HepG2 (cell line): ENCODE results near the gene SEC61A1. TPM values are rescaled to one million over a fixed set of nuclear protein-coding genes. Genes with fewer than 3 reads are reported as not detected.
A peak's percentile ranks its signal among the peaks of the same experiment; 100 is the strongest.

Experiments used
- CSRNP1 ChIP-seq: sonication (generic); formaldehyde crosslinking; IDR thresholded peaks from 2 replicates; pipeline ENCODE4 v1.8.1; 2023; ENCODE audit warnings: mild to moderate bottlenecking, missing genetic modification reagents
- DPF2 ChIP-seq: sonication (generic); formaldehyde crosslinking; IDR thresholded peaks from 2 replicates; pipeline ENCODE4 v1.4.0; 2020; ENCODE audit warnings: mild to moderate bottlenecking, low read depth, missing genetic modification reagents, borderline replicate concordance
- IKZF4 ChIP-seq: sonication (generic); formaldehyde crosslinking; IDR thresholded peaks from 2 replicates; pipeline ENCODE4 v1.5.1; 2020; ENCODE audit warnings: borderline replicate concordance, mild to moderate bottlenecking, low read depth, missing genetic modification reagents; ENCODE audit errors: not compliant biosample characterization
- ISL2 ChIP-seq: sonication (generic); formaldehyde crosslinking; IDR thresholded peaks from 2 replicates; pipeline ENCODE4 v1.5.0; 2020; ENCODE audit warnings: missing genetic modification reagents
- KDM3A ChIP-seq: IDR thresholded peaks from 2 replicates; pipeline ENCODE4 v1.6.1; 2018; ENCODE audit warnings: low read depth, missing compliant biosample characterization
- NFATC3 ChIP-seq: sonication (generic); formaldehyde crosslinking; IDR thresholded peaks from 2 replicates; pipeline ENCODE4 v1.5.1; 2020; ENCODE audit warnings: mild to moderate bottlenecking, missing genetic modification reagents
- SOX13 ChIP-seq, 3 experiments: fragments of 450-650 bp in 1 of 3; sonication (generic) in 1 of 3; formaldehyde crosslinking in 1 of 3; IDR thresholded peaks in 2 of 3; conservative IDR thresholded peaks in 1 of 3; 2 replicates each; pipeline versions ENCODE4 v1.5.0 to v1.6.1; 2016 to 2020; ENCODE audit warnings: antibody characterized with exemption in 1 of 3, mild to moderate bottlenecking in 1 of 3, missing compliant biosample characterization in 1 of 3, missing genetic modification reagents in 1 of 3, moderate library complexity in 1 of 3
- SOX5 ChIP-seq: IDR thresholded peaks from 2 replicates; pipeline ENCODE4 v1.6.1; 2016; ENCODE audit warnings: borderline replicate concordance
- TFDP1 ChIP-seq: IDR thresholded peaks from 2 replicates; pipeline ENCODE4 v1.6.1; 2016; ENCODE audit warnings: missing compliant biosample characterization, missing genetic modification reagents, borderline replicate concordance
- TP53 ChIP-seq: sonication (generic); formaldehyde crosslinking; conservative IDR thresholded peaks from 2 replicates; pipeline ENCODE4 v1.4.0; 2020; ENCODE audit warnings: missing genetic modification reagents
- ZNF264 ChIP-seq: sonication (generic); formaldehyde crosslinking; IDR thresholded peaks from 2 replicates; pipeline ENCODE4 v1.4.0; 2020; ENCODE audit warnings: missing genetic modification reagents
- ZNF670 ChIP-seq: sonication (generic); formaldehyde crosslinking; IDR thresholded peaks from 2 replicates; pipeline ENCODE4 v1.8.0; 2022; ENCODE audit warnings: mild to moderate bottlenecking, missing genetic modification reagents, borderline replicate concordance
- polyA plus RNA-seq, 8 experiments: library from polyadenylated mRNA; depleted of rRNA in 3 of 8; stranded (reverse) in 7 of 8; unstranded in 1 of 8; fragments of >200 nt; fragmentation: Illumina TruSeq in 4 of 8; extraction: Trizol in 4 of 8; gene quantifications; 2 replicates each; pipeline versions ENCODE4 v1.2.1 to v1.2.3, GENCODE V29; 2011 to 2016; ENCODE audit warnings: low read depth in 4 of 8, missing spikeins in 1 of 8, mixed read lengths in 1 of 8; ENCODE audit not compliant: insufficient read depth in 1 of 8
- total RNA-seq, 5 experiments: library from RNA; depleted of rRNA; stranded (reverse); fragments of >200 nt; fragmentation: Illumina TruSeq; extraction: Trizol; gene quantifications; 2 replicates each; pipeline ENCODE4 v1.2.3, GENCODE V29; 2016; ENCODE audit warnings: low read depth in 1 of 5

The SEC61A1 gene
- total and polyA plus RNA-seq, 2 of the 13 experiments (the other 11 are each of a cell fraction or from before 2014, with no cell fraction given), result 170 to 203 TPM

- TF ChIP-seq NFATC3 (CRISPR knock-in tag) (no peak), TFDP1 (CRISPR knock-in tag) (no peak), SOX13 (IDR thresholded peaks at IDR 0.05) (no peak), SOX13 (CRISPR knock-in tag; conservative IDR thresholded peaks at IDR 0.05 in 1 of 2, IDR thresholded peaks at IDR 0.05 in 1 of 2) (peak in 1 of 2 experiments; percentile 23; a peak in 1 of 4 replicates), KDM3A (CRISPR knock-in tag) (0 out of 2 replicates have a peak, but pooled peaks have one; percentile 33), CSRNP1 (CRISPR knock-in tag) (0 out of 2 replicates have a peak, but pooled peaks have one; percentile 37), SOX5 (peak; percentile 25; the same call in 1 of the 2 replicates), IKZF4 (CRISPR knock-in tag) (no peak), ZNF264 (CRISPR knock-in tag) (no peak), ZNF670 (CRISPR knock-in tag) (peak; percentile 15; the same call in 1 of the 2 replicates), TP53 (CRISPR knock-in tag) (no peak), DPF2 (CRISPR knock-in tag) (no peak), ISL2 (CRISPR knock-in tag) (no peak)
Measured at GRCh38 chr3:128052595-128053351, 536 bp downstream of the SEC61A1 start (continued).
